WERI-Rb-1 (cell line): ENCODE measurements around the gene SRSF5.

Source experiments
- DNase-seq: peaks from one replicate; pipeline ENCODE4 v3.0.0-alpha.2; 2020
- H3K27ac ChIP-seq: fragments of 250-450 bp; sonication (Bioruptor Pico); 2 replicates; pipeline ENCODE4 v1.5.1; 2020; ENCODE audit warnings: mild to moderate bottlenecking, moderate library complexity
- H3K27me3 ChIP-seq: fragments of 250-450 bp; sonication (Bioruptor Pico); 2 replicates; pipeline ENCODE4 v1.5.1; 2021; ENCODE audit warnings: mild to moderate bottlenecking, low read depth, moderate library complexity; ENCODE audit not compliant: insufficient read depth, severe bottlenecking
- H3K36me3 ChIP-seq: fragments of 250-450 bp; sonication (Bioruptor Pico); 2 replicates; pipeline ENCODE4 v1.5.1; 2020; ENCODE audit warnings: mild to moderate bottlenecking, moderate library complexity
- H3K4me3 ChIP-seq: 2 replicates; pipeline ENCODE4 v1.5.1; 2011; ENCODE audit warnings: low read depth, mild to moderate bottlenecking, control low read depth, low read length
- H3K9me3 ChIP-seq: fragments of 250-450 bp; sonication (Bioruptor Pico); 2 replicates; pipeline ENCODE4 v1.5.1; 2021; ENCODE audit warnings: mild to moderate bottlenecking, moderate library complexity; ENCODE audit not compliant: severe bottlenecking
- CTCF ChIP-seq: IDR thresholded peaks from 2 replicates; pipeline ENCODE4 v1.5.1; 2011; ENCODE audit warnings: low read depth, mild to moderate bottlenecking, control low read depth, inconsistent platforms, low read length

SRSF5 gene

GRCh38 chr14:69818758-69819191, 51.8 kb downstream of the SRSF5 start:
- Histone ChIP-seq H3K9me3 (no peaks in the 10 kb centered on the region), H3K27me3 (peaks cover 10% of the 10 kb centered on the region), H3K4me3 (no peak overlapping the region), H3K27ac (no peak overlapping the region), H3K36me3 (no peaks in the 10 kb centered on the region)
- peak; percentile 77 for TF ChIP-seq CTCF
- DNase-seq, result peak; percentile 88

- Histone ChIP-seq H3K27me3 (peaks cover 7% of the 10 kb centered on the region), H3K9me3 (no peaks in the 10 kb centered on the region), H3K4me3 (no peak overlapping the region), H3K27ac (no peak overlapping the region), H3K36me3 (no peaks in the 10 kb centered on the region)
- no peak for DNase-seq
- TF ChIP-seq CTCF, result no peak
Observed at GRCh38 chr14:69819607-69820006, 52.7 kb downstream of the SRSF5 start.

GRCh38 chr14:69820991-69821390, 54.0 kb downstream of the SRSF5 start:
- Histone ChIP-seq H3K27me3 (peaks cover 7% of the 10 kb centered on the region), H3K9me3 (peaks cover 2% of the 10 kb centered on the region), H3K36me3 (no peaks in the 10 kb centered on the region), H3K27ac (no peak overlapping the region), H3K4me3 (no peak overlapping the region)
- DNase-seq, result no peak
- no peak for TF ChIP-seq CTCF
